ENCODE measurements around the gene PKN3.

- TF ChIP-seq CTCF (IDR thresholded peaks at IDR 0.05; ENCODE audit: low read length): no peak
- TF ChIP-seq EZH2 (IDR thresholded peaks at IDR 0.05; ENCODE audit: borderline replicate concordance, low read length): no peak
Measured at GRCh38 chr9:128729766-128730517, 27.6 kb downstream of the PKN3 start.

Measured in OCI-LY1 (cell line).